Stimulated activated CD4-positive, alpha-beta T cell treated with anti-CD3 and anti-CD28 coated beads, Interleukin-1b, Interleukin-23, amount 100 ng/mL, for 48 hours (primary cell): Measurements from ENCODE around the gene RYR3.
A peak's percentile ranks its signal among the peaks of the same experiment; 100 is the strongest.

Source experiments
- DNase-seq: peaks from one replicate; pipeline ENCODE4 v3.0.0-alpha.2; 2020

Gene RYR3

DNA sequence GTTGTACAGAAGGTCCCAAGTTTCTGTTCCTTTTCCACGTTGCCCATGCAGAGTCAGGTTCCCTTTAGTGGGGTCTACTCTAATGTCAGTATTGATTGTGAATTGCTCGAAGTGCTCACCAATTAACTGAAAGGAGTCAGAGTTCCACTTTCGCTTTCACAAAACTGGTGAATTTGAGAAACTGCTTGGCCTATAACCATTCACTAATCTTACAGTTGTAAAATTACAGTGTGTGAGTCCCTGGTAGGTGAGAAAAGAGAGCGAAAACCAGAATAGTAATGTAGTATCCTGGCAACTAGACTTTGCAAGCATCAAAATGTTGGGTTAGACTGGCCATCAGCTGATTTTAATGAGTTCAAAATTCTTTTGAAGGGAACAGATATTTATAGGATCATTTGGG lies 420.0 kb downstream of the RYR3 start:
- DNase-seq, result no peak

DNA sequence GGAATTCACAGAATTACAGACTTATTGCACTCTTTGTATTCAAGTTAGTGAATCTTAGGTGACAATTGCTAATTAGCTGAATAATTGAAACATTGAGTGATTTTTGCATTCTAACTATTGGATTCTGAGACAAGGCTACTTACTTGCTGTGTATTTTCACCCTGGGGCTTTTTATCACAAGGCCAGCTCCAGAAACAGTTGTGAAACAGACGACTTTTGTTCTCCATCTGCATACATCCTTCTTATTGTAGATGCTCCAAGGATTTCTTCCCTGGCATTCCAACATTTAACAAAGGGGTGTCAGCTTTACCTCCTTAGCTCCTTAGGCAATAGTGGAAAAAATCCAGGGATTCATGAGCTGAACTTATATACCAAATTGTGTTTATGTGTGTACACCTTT lies 424.4 kb downstream of the RYR3 start:
- DNase-seq, result no peak

DNA sequence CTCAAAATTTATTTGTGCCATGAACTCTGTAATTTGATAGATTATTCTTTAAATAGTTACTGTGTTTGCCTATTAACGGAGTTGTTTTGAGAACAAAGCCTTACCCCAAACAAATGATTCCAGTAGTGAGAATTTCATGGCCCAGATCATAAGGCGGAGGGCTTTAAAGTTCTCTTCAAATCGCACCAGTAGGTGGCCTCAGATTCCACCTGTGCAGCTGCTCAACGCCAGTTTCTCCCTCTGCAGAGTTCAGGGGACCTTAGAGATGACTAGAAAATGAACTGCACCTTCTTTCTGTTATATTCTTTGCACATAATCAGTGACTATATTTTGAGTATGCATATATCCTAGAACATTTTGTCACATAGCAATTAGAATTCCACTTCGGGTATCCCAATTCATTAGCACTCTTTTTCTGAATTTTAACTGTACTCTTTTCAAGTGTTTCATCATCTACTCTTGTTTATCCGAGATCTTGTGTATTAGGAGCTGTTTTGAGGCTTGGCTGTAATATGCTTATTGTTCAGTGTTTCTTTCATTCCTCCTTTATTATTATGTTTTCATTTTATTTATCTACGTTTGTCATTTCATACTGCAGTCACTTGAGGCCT lies 425.0 kb downstream of the RYR3 start:
- no peak for DNase-seq

- DNase-seq, result peak; percentile 9
These were observed 427.2 kb downstream of the RYR3 start for GRCh38 chr15:33737687-33738601.

DNA sequence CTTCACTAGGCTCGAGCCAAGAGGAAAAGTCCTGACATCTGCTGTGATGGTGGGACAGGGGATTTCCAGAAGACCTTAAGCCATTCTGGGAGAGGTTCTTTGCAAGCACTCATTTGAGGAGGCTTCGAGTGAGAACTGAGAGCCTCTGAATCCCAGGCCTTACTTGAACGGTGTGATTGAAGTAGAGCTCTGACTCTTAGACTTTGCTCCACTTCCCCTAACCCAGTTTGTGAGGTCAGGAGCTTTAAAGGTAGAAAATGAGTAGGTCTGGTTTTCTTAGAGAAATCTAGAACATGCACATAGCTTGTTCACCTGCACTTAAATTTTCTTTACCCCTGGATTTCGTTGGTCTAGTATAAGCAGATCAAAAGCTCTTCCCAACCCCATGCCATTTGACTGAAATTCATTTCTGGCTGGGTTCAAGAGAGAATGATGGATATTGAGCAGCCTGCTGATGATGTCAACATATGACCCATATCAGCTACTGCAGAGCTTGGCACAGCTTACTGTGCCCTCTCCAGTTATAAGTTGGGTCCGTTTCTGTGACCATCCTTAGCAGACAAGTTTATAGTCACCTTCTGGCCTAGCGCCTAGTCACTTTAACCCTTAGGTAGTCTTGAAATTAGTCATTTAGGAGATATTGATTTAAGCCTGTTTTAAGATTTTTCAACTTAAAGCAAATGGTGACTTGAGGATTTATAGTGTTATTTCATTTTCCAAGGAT lies 428.3 kb downstream of the RYR3 start:
- DNase-seq, result no peak

DNA sequence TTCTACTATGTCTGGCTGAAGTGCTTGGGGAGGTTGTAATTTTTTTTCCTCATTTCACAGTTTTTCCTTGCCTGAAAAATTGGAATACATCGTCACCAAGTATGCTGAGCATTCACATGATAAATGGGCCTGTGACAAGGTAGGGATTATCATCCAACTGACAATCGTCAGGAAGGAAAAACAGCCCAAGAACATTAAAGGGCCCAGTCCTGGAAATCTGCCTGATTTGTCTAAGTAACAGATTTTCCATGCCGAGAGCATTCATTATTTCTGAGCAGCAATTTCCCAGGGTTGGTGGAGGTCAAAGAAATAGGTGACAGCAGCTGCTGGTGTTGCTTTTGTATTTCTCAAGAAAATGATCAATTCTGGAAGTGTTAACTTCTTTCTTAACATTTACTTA lies 431.5 kb downstream of the RYR3 start:
- no peak for DNase-seq

- DNase-seq, result no peak
These were observed 432.0 kb downstream of the RYR3 start for GRCh38 chr15:33742800-33743199.

- DNase-seq, result no peak
These were observed 435.4 kb downstream of the RYR3 start for GRCh38 chr15:33746203-33746602.

- no peak for DNase-seq
These were observed 442.2 kb downstream of the RYR3 start for GRCh38 chr15:33753012-33753411.

DNA sequence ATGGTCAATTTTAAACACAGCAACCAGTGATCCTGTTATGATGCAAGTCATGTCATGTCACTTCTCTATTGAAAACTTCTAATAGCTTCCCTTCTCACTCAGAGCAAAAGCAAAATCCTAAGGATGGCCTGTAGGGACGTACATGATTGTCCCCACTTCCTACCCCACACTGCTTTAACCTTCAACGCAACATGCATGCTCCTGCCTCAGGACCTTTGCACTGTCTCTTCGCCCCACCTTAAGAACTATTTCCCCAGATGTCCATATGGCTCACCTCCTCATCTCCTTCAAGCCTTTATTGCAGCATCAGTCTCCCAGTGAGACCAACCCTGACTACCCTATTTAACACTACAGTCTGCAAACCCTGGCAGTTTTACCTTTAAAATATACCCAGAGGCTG lies 443.5 kb downstream of the RYR3 start:
- no peak for DNase-seq

- DNase-seq, result no peak
These were observed 446.2 kb downstream of the RYR3 start for GRCh38 chr15:33756961-33757360.

- DNase-seq, result no peak
These were observed 446.9 kb downstream of the RYR3 start for GRCh38 chr15:33757516-33758232.

GRCh38 chr15:33766389-33766788 lies 455.6 kb downstream of the RYR3 start:
- no peak for DNase-seq

DNA sequence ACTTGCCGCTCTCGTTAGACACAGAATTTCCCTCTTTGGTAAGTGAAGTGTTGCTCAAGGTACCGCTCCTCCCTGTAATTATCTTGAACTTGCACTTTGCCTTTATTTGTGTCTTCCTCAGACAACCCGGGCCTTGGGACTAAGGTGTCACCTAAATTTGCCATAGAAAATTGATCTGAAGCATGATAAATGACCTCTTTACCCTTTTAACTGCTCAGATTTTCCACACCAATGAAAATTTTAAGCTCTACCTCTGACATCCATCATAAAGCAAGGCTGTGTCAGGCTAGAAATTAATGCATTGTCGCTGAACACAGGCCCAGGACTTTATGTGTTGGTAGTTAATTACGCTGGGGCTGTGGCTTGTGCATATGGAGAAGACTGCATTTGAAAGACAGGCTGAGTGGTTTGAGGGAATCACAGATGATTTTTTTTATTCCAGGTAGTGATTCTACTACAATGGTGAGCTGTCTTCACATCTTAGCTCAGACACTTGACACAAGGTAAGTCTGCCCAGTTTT lies 458.0 kb downstream of the RYR3 start:
- no peak for DNase-seq

DNA sequence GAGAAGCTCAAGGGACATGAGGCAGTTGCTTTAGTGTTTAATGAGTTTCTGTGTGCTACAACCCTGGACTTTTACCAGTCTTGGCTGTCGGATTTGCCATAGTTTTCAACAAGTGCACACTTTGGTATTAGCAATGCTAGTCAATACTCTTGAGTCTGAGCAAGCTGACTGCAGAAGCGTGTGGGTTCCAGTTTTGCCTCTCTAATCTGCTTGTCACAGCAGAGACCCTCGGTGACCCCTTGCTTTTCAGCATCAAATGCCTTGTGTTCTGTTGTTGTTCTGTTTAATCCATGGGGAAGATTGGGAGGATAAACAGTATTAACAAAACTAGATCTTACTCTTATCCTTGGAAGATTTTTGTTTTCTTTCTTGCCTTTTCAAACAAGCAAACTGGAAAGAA lies 463.2 kb downstream of the RYR3 start:
- no peak for DNase-seq

GRCh38 chr15:33778852-33779251 lies 468.1 kb downstream of the RYR3 start:
- no peak for DNase-seq

DNA sequence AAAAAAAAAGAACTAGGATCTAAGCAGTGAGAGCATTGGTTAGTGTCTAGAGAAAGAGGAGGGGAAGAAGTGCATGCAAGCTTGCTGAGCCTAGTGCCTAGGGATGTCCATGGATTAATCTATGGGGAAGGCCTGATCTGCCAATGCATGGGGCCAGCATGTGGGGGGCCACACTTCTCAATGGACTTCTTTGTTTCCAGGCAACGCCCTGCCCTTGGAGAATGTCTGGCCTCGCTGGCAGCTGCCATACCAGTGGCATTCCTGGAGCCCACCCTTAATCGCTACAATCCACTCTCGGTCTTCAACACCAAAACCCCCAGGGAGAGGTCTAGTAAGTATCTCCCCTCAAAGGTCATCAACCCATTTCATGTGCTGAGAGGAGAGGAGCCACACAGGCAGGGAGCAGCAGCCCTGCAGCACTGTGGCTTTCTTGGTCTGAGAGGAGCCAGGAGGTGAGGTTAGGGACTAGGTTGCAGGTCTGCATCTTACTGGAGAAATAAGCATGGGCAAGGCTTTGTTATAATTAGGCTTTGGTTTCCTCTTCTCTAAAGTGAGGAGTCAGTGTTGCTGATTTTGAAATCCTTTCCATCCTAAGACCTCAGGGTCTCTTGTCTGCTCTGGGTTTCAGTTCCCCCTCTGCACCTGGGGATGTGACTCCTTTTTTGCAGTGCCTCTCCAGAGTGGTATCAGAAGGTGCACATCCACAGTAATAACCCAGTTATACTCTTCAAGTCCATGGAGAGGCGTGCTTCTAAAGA lies 469.4 kb downstream of the RYR3 start:
- DNase-seq, result no peak

DNA sequence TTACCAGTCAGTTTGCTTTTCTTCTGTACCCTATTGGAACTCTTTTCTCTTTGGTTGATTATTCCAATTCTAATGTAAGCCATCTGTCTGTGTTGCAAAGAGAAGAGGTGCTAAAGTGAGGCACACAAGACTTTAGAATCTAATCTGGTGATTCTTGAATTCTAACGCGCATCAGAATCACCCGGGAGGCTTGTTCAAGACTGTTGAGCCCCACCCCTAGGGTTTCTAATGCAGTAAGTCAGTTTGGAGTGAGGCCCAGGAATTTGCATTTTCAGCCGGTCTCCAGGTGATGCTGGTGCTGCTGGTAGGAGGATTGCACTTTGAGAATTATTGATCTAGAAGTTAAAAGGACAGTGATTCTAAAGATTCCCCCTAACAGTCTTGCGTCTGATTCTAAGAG lies 472.2 kb downstream of the RYR3 start:
- DNase-seq, result no peak

- no peak for DNase-seq
These were observed 474.6 kb downstream of the RYR3 start for GRCh38 chr15:33785366-33785765.

DNA sequence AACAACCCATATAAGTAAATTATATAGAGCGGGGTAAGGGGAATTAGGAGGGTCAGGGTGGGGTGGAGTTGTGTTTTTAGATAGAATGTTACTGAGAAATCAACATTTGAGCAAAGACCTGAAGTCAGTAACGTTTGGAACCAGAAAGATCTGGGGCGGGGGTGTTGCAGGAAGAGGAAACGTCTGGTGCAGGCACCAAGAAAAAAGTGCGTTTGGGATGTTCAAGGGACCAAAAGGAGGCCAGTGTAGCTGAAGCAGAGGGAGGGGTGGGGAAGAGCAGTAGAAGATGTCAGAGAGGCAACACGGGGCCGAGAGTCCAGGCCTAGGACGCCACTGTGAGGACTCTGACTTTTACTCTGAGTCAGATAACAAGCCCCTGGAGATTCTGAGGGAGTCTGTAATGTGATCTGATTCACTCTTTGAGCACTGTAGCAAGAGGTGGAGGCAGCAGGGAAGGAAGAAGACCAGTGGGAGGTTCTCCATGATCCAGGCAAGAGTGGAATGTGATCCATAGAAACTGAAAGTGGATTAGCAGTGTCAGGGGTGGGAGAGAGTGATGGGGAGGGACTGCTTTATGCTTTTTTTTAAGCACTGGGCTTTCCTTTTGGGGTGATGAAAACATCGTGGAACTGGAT lies 478.3 kb downstream of the RYR3 start:
- no peak for DNase-seq

DNA sequence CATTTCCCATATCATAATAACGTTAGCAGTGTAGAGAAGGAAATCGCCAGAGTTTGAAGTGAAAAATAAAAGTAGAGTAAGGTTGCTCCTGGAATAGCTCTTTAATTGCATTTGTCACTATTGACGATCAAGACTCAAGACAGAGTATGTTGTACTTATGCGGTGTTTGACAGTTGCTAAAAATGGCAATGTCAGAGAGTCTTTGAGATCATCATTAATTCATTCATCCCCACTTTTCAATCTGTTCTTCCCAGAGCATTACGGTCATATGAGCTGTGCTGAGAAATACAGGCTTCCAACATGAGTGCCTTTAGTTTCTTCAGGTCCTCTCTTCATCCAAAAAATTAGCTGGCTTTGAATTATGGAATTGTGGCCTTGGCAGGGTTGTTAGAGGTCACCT lies 483.7 kb downstream of the RYR3 start:
- DNase-seq, result no peak

- no peak for DNase-seq
These were observed 484.3 kb downstream of the RYR3 start for GRCh38 chr15:33795070-33795469.
